B cell (primary cell): ENCODE results near the gene HK3. TPM values are rescaled to one million over a fixed set of nuclear protein-coding genes. Genes with fewer than 3 reads are reported as not detected.

ENCODE experiments used
- ATAC-seq: fragments of 200-7000 bp; cut with Tn5 transposase; one replicate; pipeline ENCODE4 v1.10.0; 2021; ENCODE audit warnings: low read depth, mild to moderate bottlenecking, moderate number of reproducible peaks, moderate library complexity
- CTCF ChIA-PET: fragments of 350-600 bp; sonication (Branson Sonifier 250); formaldehyde crosslinking; loops from one replicate; lab custom pipeline; 2021; ENCODE audit warnings: antibody characterized with exemption, inconsistent platforms; lab: Charles Lee
- POLR2A ChIA-PET: fragments of 350-600 bp; sonication (Branson Sonifier 250); formaldehyde crosslinking; loops from one replicate; lab custom pipeline; 2021; ENCODE audit warnings: antibody characterized with exemption; lab: Charles Lee
- DNase-seq: peaks from one replicate; pipeline ENCODE4 v3.0.0; 2013
- H2AFZ ChIP-seq: 2 replicates; pipeline ENCODE4 v1.6.1; 2012; ENCODE audit warnings: mild to moderate bottlenecking, low read depth, low read length; ENCODE audit not compliant: insufficient read depth, poor library complexity, severe bottlenecking
- H3K27ac ChIP-seq, 2 donors: 1 replicate in 1 of 2; 2 replicates in 1 of 2; pipeline ENCODE4 v1.5.1; 2012 to 2013; ENCODE audit warnings: low read length in 2 of 2, mild to moderate bottlenecking in 2 of 2, moderate library complexity in 1 of 2
- H3K27me3 ChIP-seq, 4 experiments: fragments of 200-600 bp in 1 of 4; sonication (generic) in 1 of 4; replicated peaks in 1 of 4; 1 replicate in 2 of 4; 2 replicates in 2 of 4; pipeline versions ENCODE4 v1.6.1 to v1.7.0; 2013 to 2016; ENCODE audit warnings: low read length in 3 of 4, mild to moderate bottlenecking in 2 of 4, mixed read lengths in 1 of 4, moderate library complexity in 1 of 4; ENCODE audit not compliant: insufficient read depth in 4 of 4, control insufficient read depth in 3 of 4; ENCODE audit errors: control extremely low read depth in 1 of 4
- H3K36me3 ChIP-seq, 2 experiments: replicated peaks in 1 of 2; 1 replicate in 1 of 2; 2 replicates in 1 of 2; pipeline versions ENCODE4 v1.6.1 to v1.7.1; 2013; ENCODE audit warnings: low read length in 1 of 2; ENCODE audit not compliant: insufficient read depth in 2 of 2, control insufficient read depth in 1 of 2; ENCODE audit errors: control extremely low read depth in 1 of 2, extremely low read depth in 1 of 2
- H3K4me1 ChIP-seq, 2 donors: fragments of 200-600 bp in 1 of 2; sonication (generic) in 1 of 2; 1 replicate in 1 of 2; 2 replicates in 1 of 2; pipeline versions ENCODE4 v1.5.1 to v1.6.1; 2013 to 2017; ENCODE audit warnings: low read length in 2 of 2; ENCODE audit not compliant: control insufficient read depth in 2 of 2, insufficient read depth in 2 of 2
- H3K4me2 ChIP-seq: replicated peaks from 2 replicates; pipeline ENCODE3; 2012; ENCODE audit warnings: mild to moderate bottlenecking, low read depth, low read length; ENCODE audit not compliant: poor library complexity, severe bottlenecking
- H3K4me3 ChIP-seq, 5 experiments: fragments of 200-600 bp in 1 of 5; sonication (generic) in 1 of 5; 1 replicate in 3 of 5; 2 replicates in 2 of 5; pipeline versions ENCODE4 v1.5.1 to v1.7.0; 2011 to 2016; ENCODE audit warnings: low read length in 4 of 5, mild to moderate bottlenecking in 4 of 5, low read depth in 2 of 5, control low read depth in 1 of 5, moderate library complexity in 1 of 5; ENCODE audit not compliant: insufficient read depth in 1 of 5; ENCODE audit errors: control extremely low read depth in 1 of 5, extremely low read depth in 1 of 5
- H3K79me2 ChIP-seq: fragments of 200-600 bp; sonication (generic); one replicate; pipeline ENCODE4 v1.6.0; 2016; ENCODE audit warnings: low read length; ENCODE audit not compliant: control insufficient read depth, insufficient read depth
- H3K9ac ChIP-seq: fragments of 200-600 bp; sonication (generic); 2 replicates; pipeline ENCODE4 v1.6.1; 2017; ENCODE audit warnings: mild to moderate bottlenecking, low read length, moderate library complexity
- H3K9me3 ChIP-seq, 3 donors: one replicate each; pipeline versions ENCODE4 v1.6.1 to v1.7.1; 2013; ENCODE audit warnings: low read length in 2 of 3; ENCODE audit not compliant: control insufficient read depth in 2 of 3, insufficient read depth in 1 of 3; ENCODE audit errors: control extremely low read depth in 1 of 3
- H4K20me1 ChIP-seq: 2 replicates; pipeline ENCODE4 v1.6.0; 2012; ENCODE audit warnings: mild to moderate bottlenecking, low read length; ENCODE audit not compliant: insufficient read depth, control insufficient read depth, poor library complexity, severe bottlenecking
- H3K27ac Mint-ChIP-seq: one replicate; pipeline ENCODE4 v1.8.0; 2021; ENCODE audit warnings: mixed read lengths
- H3K27me3 Mint-ChIP-seq: one replicate; pipeline ENCODE4 v1.8.0; 2021; ENCODE audit warnings: mixed read lengths
- H3K4me1 Mint-ChIP-seq: one replicate; pipeline ENCODE4 v1.8.0; 2021; ENCODE audit warnings: mixed read lengths
- H3K4me3 Mint-ChIP-seq: one replicate; pipeline ENCODE4 v1.8.0; 2021; ENCODE audit warnings: mixed read lengths
- H3K9me3 Mint-ChIP-seq: one replicate; pipeline ENCODE4 v1.8.0; 2022; ENCODE audit warnings: mixed read lengths; ENCODE audit not compliant: insufficient read depth
- CTCF ChIP-seq: fragments of 200-600 bp; IDR thresholded peaks from one replicate; pipeline ENCODE4 v1.8.0; 2022; ENCODE audit warnings: antibody characterized with exemption, mild to moderate bottlenecking
- EZH2 ChIP-seq: IDR thresholded peaks from 2 replicates; pipeline ENCODE4 v1.6.1; 2012; ENCODE audit warnings: borderline replicate concordance, low read depth, mild to moderate bottlenecking, moderate library complexity, low read length; ENCODE audit not compliant: insufficient read depth, poor library complexity, severe bottlenecking
- WGBS: methylation state at CpG from one replicate; pipeline ENCODE4 v1.1.5; 2013; ENCODE audit warnings: missing lambda C conversion rate; ENCODE audit not compliant: insufficient coverage; 5-methylcytosine and 5-hydroxymethylcytosine counted together
- intact Hi-C: fragments of 100-400 bp; cut with micrococcal nuclease; formaldehyde crosslinking; loops from one replicate; pipeline ENCODE4 v1.10.0; 2022
- polyA plus RNA-seq: library from polyadenylated mRNA; depleted of rRNA; stranded (reverse); fragments of >200 nt; gene quantifications from 2 replicates; pipeline ENCODE4 v1.2.3, GENCODE V29; 2012
- total RNA-seq, 2 donors: library from RNA; stranded (reverse); fragments of 120-200 nt in 1 of 2; gene quantifications; 1 replicate in 1 of 2; 2 replicates in 1 of 2; pipeline versions ENCODE4 v1.2.3 to v1.2.4, GENCODE V29; 2013 to 2022

Gene HK3
- total and polyA plus RNA-seq, 2 donors (not counting 1 experiment from before 2014, with no cell fraction given), result 0.30 to 5.0 TPM

GRCh38 chr5:176900780-176901204 lies 1.6 kb upstream of the HK3 start:
- H3K27me3 ChIP-seq, result no peaks in the 10 kb centered on the region
- peaks cover 12 to 25% of the 10 kb centered on the region in 2 experiments for H3K36me3 ChIP-seq
- H3K27ac Mint-ChIP-seq, result no peak overlapping the region
- no peak for TF ChIP-seq CTCF
- TF ChIP-seq EZH2, result no peak
- no peak overlapping the region for H3K4me3 ChIP-seq
- peaks cover 0 to 2% (median 0%) of the 10 kb centered on the region in 3 donors for H3K9me3 ChIP-seq
- POLR2A ChIA-PET, result no interaction called here
- ATAC-seq (no peak), DNase-seq (no peak)
- H3K27me3 Mint-ChIP-seq, result peaks cover 5% of the 10 kb centered on the region
- CTCF ChIA-PET, result no interaction called here
- H3K9ac ChIP-seq, result no peak overlapping the region
- H3K4me3 Mint-ChIP-seq, result no peak overlapping the region
- no peak overlapping the region for H3K27ac ChIP-seq
- H3K4me2 ChIP-seq, result no peak overlapping the region
- H3K4me1 ChIP-seq, result peaks cover 5 to 11% of the 10 kb centered on the region in 2 donors
- intact Hi-C loops, result no loop called here
- H3K4me1 Mint-ChIP-seq, result peaks cover 16% of the 10 kb centered on the region
- no peaks in the 10 kb centered on the region for H3K79me2 ChIP-seq
- no peaks in the 10 kb centered on the region for H3K9me3 Mint-ChIP-seq
- H2AFZ ChIP-seq, result no peak overlapping the region
- no peaks in the 10 kb centered on the region for H4K20me1 ChIP-seq
- 92% methylated on average over 3 of the region's 7 CpGs for WGBS

GRCh38 chr5:176899946-176900779 lies 1.0 kb upstream of the HK3 start:
- H3K9me3 ChIP-seq, result peaks cover 0 to 4% (median 0%) of the 10 kb centered on the region in 3 donors
- H3K4me1 Mint-ChIP-seq, result peaks cover 16% of the 10 kb centered on the region
- ChIA-PET CTCF (no interaction called here), POLR2A (no interaction called here)
- 97% methylated on average over 3 of the region's 4 CpGs for WGBS
- intact Hi-C loops, result no loop called here
- H3K36me3 ChIP-seq, result peaks cover 12 to 19% of the 10 kb centered on the region in 2 experiments
- H3K79me2 ChIP-seq, result no peaks in the 10 kb centered on the region
- DNase-seq, result no peak
- no peak overlapping the region for H3K4me3 ChIP-seq
- no peak overlapping the region for H3K27ac ChIP-seq
- ATAC-seq, result no peak
- H3K9me3 Mint-ChIP-seq, result no peaks in the 10 kb centered on the region
- no peak overlapping the region for H3K27ac Mint-ChIP-seq
- H2AFZ ChIP-seq, result no peak overlapping the region
- H3K9ac ChIP-seq, result no peak overlapping the region
- H3K4me1 ChIP-seq, result peaks cover 5 to 11% of the 10 kb centered on the region in 2 donors
- H3K27me3 ChIP-seq, result no peaks in the 10 kb centered on the region
- peaks cover 5% of the 10 kb centered on the region for H3K27me3 Mint-ChIP-seq
- H3K4me3 Mint-ChIP-seq, result no peak overlapping the region
- no peak overlapping the region for H3K4me2 ChIP-seq
- H4K20me1 ChIP-seq, result no peaks in the 10 kb centered on the region
- TF ChIP-seq EZH2 (no peak), CTCF (no peak)
